KMS-11 (cell line): ENCODE measurements around the gene CEP128.
A peak's percentile ranks its signal among the peaks of the same experiment; 100 is the strongest.

ENCODE experiments used
- H2AFZ ChIP-seq: fragments of 200-600 bp; sonication (generic); 2 replicates; pipeline ENCODE4 v1.6.1; 2016; ENCODE audit warnings: antibody characterized with exemption, mixed run types, low read depth
- H3K27ac ChIP-seq: fragments of 200-600 bp; sonication (generic); 2 replicates; pipeline ENCODE4 v1.6.1; 2016; ENCODE audit warnings: mild to moderate bottlenecking, mixed run types
- H3K27me3 ChIP-seq: fragments of 200-600 bp; sonication (generic); 2 replicates; pipeline ENCODE4 v1.6.1; 2017; ENCODE audit warnings: mild to moderate bottlenecking, low read depth, mixed run types, moderate library complexity; ENCODE audit not compliant: insufficient read depth
- H3K36me3 ChIP-seq: fragments of 200-600 bp; sonication (generic); 2 replicates; pipeline ENCODE4 v1.6.1; 2017; ENCODE audit warnings: mild to moderate bottlenecking, mixed run types; ENCODE audit not compliant: insufficient read depth
- H3K4me1 ChIP-seq: fragments of 200-600 bp; sonication (generic); 2 replicates; pipeline ENCODE4 v1.6.1; 2016; ENCODE audit warnings: mild to moderate bottlenecking, low read depth, mixed run types; ENCODE audit not compliant: poor library complexity, severe bottlenecking
- H3K4me2 ChIP-seq: fragments of 200-600 bp; sonication (generic); 2 replicates; pipeline ENCODE4 v1.7.0; 2016; ENCODE audit warnings: mild to moderate bottlenecking, mixed run types
- H3K4me3 ChIP-seq: fragments of 200-600 bp; sonication (generic); IDR thresholded peaks from 2 replicates; pipeline ENCODE4 v1.6.1; 2017; ENCODE audit warnings: low read depth, low read length, mixed read lengths; ENCODE audit not compliant: insufficient read depth
- H3K79me2 ChIP-seq: fragments of 200-600 bp; sonication (generic); 2 replicates; pipeline ENCODE4 v1.6.1; 2016; ENCODE audit warnings: low read depth, mixed run types; ENCODE audit not compliant: insufficient read depth
- H3K9ac ChIP-seq: fragments of 200-600 bp; sonication (generic); 2 replicates; pipeline ENCODE4 v1.6.1; 2016; ENCODE audit warnings: mild to moderate bottlenecking, mixed run types
- H4K20me1 ChIP-seq: fragments of 200-600 bp; sonication (generic); 2 replicates; pipeline ENCODE4 v1.6.1; 2016; ENCODE audit warnings: mild to moderate bottlenecking, mixed run types; ENCODE audit not compliant: insufficient read depth
- CTCF ChIP-seq: fragments of 200-600 bp; sonication (generic); conservative IDR thresholded peaks from 2 replicates; pipeline ENCODE4 v1.6.1; 2017; ENCODE audit warnings: low read depth, mild to moderate bottlenecking, antibody characterized with exemption, low read length, moderate library complexity, mixed read lengths

CEP128 gene

DNA sequence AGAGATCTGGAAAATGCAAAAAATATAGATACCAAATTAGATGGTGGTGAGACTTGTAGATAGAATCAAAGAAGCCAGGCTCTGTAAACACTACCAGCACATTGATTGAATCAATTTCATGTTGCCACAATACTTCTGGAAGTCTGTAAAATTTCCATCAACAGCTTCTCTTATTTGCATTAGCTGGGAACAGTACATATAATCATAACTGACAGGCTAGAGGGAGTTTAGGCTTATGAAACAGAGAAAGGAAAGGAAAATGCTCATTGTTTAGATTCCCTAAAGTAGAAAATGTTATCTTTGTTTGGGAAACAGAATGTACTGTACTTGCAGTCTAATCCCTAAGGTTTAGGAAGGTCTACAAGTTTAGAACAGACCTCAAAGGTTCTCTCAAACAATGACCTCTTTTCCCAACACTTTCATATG lies 335.2 kb downstream of the CEP128 start:
- Histone ChIP-seq H3K27ac (no peak overlapping the region), H3K36me3 (no peaks in the 10 kb centered on the region), H3K4me1 (no peaks in the 10 kb centered on the region), H3K9ac (no peak overlapping the region), H3K79me2 (no peaks in the 10 kb centered on the region), H3K4me2 (no peak overlapping the region), H4K20me1 (no peaks in the 10 kb centered on the region), H3K4me3 (no peak overlapping the region), H2AFZ (no peak overlapping the region), H3K27me3 (no peaks in the 10 kb centered on the region)
- TF ChIP-seq CTCF, result no peak

- Histone ChIP-seq H3K4me2 (no peak overlapping the region), H3K36me3 (no peaks in the 10 kb centered on the region), H2AFZ (no peak overlapping the region), H4K20me1 (no peaks in the 10 kb centered on the region), H3K4me3 (no peak overlapping the region), H3K4me1 (no peaks in the 10 kb centered on the region), H3K79me2 (no peaks in the 10 kb centered on the region), H3K27ac (no peak overlapping the region), H3K27me3 (no peaks in the 10 kb centered on the region), H3K9ac (no peak overlapping the region)
- TF ChIP-seq CTCF, result no peak
These were observed 336.0 kb downstream of the CEP128 start for GRCh38 chr14:80605536-80605935.

GRCh38 chr14:80602946-80603345 lies 338.6 kb downstream of the CEP128 start:
- Histone ChIP-seq H4K20me1 (no peaks in the 10 kb centered on the region), H3K27ac (no peak overlapping the region), H3K79me2 (no peaks in the 10 kb centered on the region), H2AFZ (no peak overlapping the region), H3K4me2 (no peak overlapping the region), H3K27me3 (no peaks in the 10 kb centered on the region), H3K36me3 (no peaks in the 10 kb centered on the region), H3K4me3 (no peak overlapping the region), H3K9ac (no peak overlapping the region), H3K4me1 (no peaks in the 10 kb centered on the region)
- TF ChIP-seq CTCF, result no peak

DNA sequence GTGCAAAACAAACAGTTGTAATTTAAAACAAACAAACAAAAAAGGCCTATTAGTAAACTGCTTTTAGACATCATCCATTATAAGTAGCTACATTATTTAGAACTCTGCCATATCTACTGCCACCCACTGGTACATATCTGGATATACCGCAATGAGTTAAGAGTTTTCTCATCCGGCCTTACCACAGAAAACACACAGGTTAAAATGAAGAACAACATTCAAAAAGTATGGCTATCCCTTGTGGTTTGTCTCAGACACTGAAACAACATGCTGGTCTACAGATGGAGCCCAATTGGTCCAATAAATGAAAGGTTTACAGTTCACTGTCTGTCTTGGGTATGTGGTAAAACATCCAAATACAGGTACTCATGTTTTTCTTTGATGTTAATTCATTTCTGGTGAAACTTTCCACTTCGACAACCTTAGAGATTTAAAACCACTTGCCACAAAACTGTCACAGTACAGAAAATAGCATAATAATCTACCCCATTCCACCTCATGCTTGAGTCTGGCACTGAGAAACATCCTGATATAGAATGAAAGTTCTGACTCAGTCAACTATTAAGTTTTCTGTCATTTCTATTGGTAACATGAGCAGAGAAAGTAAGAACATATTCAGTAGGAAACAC lies 354.3 kb downstream of the CEP128 start:
- Histone ChIP-seq H4K20me1 (no peaks in the 10 kb centered on the region), H3K4me1 (peaks cover 22% of the 10 kb centered on the region), H3K9ac (no peak overlapping the region), H2AFZ (no peak overlapping the region), H3K27me3 (no peaks in the 10 kb centered on the region), H3K27ac (no peak overlapping the region), H3K4me2 (no peak overlapping the region), H3K79me2 (no peaks in the 10 kb centered on the region), H3K36me3 (no peaks in the 10 kb centered on the region), H3K4me3 (no peak overlapping the region)
- peak; percentile 42; the same call in 1 of the 2 replicates for TF ChIP-seq CTCF
